H9 (cell line): Measurements from ENCODE around the gene INSYN2B. TPM values are rescaled to one million over a fixed set of nuclear protein-coding genes. Genes with fewer than 3 reads are reported as not detected.

Experiments
- DNase-seq: peaks from one replicate; pipeline ENCODE4 v3.0.0-alpha.2; 2017
- H2AFZ ChIP-seq: one replicate; pipeline ENCODE4 v1.6.1; 2013; ENCODE audit warnings: mild to moderate bottlenecking, low read length, control low read depth, moderate library complexity
- H2AK5ac ChIP-seq: 2 replicates; pipeline ENCODE4 v1.6.1; 2013; ENCODE audit warnings: low read length, control low read depth, mixed read lengths; ENCODE audit not compliant: insufficient read length
- H2BK120ac ChIP-seq: one replicate; pipeline ENCODE4 v1.6.1; 2013; ENCODE audit warnings: low read depth, mild to moderate bottlenecking, low read length, control low read depth, inconsistent platforms; ENCODE audit not compliant: poor library complexity, severe bottlenecking
- H2BK12ac ChIP-seq: 2 replicates; pipeline ENCODE4 v1.6.1; 2013; ENCODE audit warnings: low read length, control low read depth, mixed read lengths, low read depth; ENCODE audit not compliant: insufficient read length
- H2BK15ac ChIP-seq: 2 replicates; pipeline ENCODE4 v1.6.1; 2013; ENCODE audit warnings: low read depth, low read length, control low read depth
- H2BK20ac ChIP-seq: one replicate; pipeline ENCODE4 v1.6.1; 2013; ENCODE audit warnings: low read depth, mild to moderate bottlenecking, low read length, control low read depth, inconsistent platforms; ENCODE audit not compliant: poor library complexity, severe bottlenecking
- H2BK5ac ChIP-seq: 2 replicates; pipeline ENCODE4 v1.6.1; 2013; ENCODE audit warnings: low read length, control low read depth, mixed read lengths; ENCODE audit not compliant: insufficient read length
- H3K14ac ChIP-seq: 2 replicates; pipeline ENCODE4 v1.6.1; 2013; ENCODE audit warnings: low read length, control low read depth; ENCODE audit not compliant: insufficient read depth
- H3K18ac ChIP-seq: 2 replicates; pipeline ENCODE4 v1.6.1; 2013; ENCODE audit warnings: low read depth, mild to moderate bottlenecking, mixed read lengths, low read length, control low read depth; ENCODE audit not compliant: insufficient read length
- H3K23ac ChIP-seq: 2 replicates; pipeline ENCODE4 v1.6.1; 2013; ENCODE audit warnings: low read length, control low read depth, mixed read lengths, low read depth; ENCODE audit not compliant: insufficient read length
- H3K23me2 ChIP-seq: 2 replicates; pipeline ENCODE4 v1.6.1; 2013; ENCODE audit warnings: low read depth, mild to moderate bottlenecking, mixed read lengths, low read length, control low read depth; ENCODE audit not compliant: insufficient read length, poor library complexity, severe bottlenecking
- H3K27ac ChIP-seq: 2 replicates; pipeline ENCODE4 v1.5.1; 2013; ENCODE audit warnings: low read length, control low read depth, mixed read lengths, low read depth; ENCODE audit not compliant: insufficient read length
- H3K27me3 ChIP-seq: 2 replicates; pipeline ENCODE4 v1.6.1; 2013; ENCODE audit warnings: low read length, control low read depth, inconsistent platforms; ENCODE audit not compliant: insufficient read depth
- H3K4ac ChIP-seq: 2 replicates; pipeline ENCODE4 v1.6.1; 2013; ENCODE audit warnings: low read depth, mild to moderate bottlenecking, control low read depth, inconsistent platforms, low read length, moderate library complexity
- H3K4me1 ChIP-seq: 2 replicates; pipeline ENCODE4 v1.6.1; 2013; ENCODE audit warnings: low read length, control low read depth, inconsistent platforms; ENCODE audit not compliant: insufficient read depth
- H3K4me2 ChIP-seq: 2 replicates; pipeline ENCODE4 v1.6.1; 2013; ENCODE audit warnings: low read length, control low read depth, mixed read lengths; ENCODE audit not compliant: insufficient read length, insufficient read depth
- H3K56ac ChIP-seq: 2 replicates; pipeline ENCODE4 v1.6.1; 2013; ENCODE audit warnings: low read depth, mild to moderate bottlenecking, mixed read lengths, low read length, control low read depth; ENCODE audit not compliant: insufficient read length
- H3K79me1 ChIP-seq: 2 replicates; pipeline ENCODE4 v1.6.1; 2013; ENCODE audit warnings: low read depth, mild to moderate bottlenecking, moderate library complexity, low read length, control low read depth, inconsistent platforms; ENCODE audit not compliant: insufficient read depth, poor library complexity, severe bottlenecking
- H3K79me2 ChIP-seq: 2 replicates; pipeline ENCODE4 v1.6.1; 2013; ENCODE audit warnings: low read length, control low read depth, inconsistent platforms; ENCODE audit not compliant: insufficient read depth
- H3K9ac ChIP-seq: 2 replicates; pipeline ENCODE4 v1.6.1; 2013; ENCODE audit warnings: low read length, control low read depth, mixed read lengths; ENCODE audit not compliant: insufficient read length; ENCODE audit errors: extremely low read depth
- H3K9me3 ChIP-seq: one replicate; pipeline ENCODE4 v1.6.1; 2013; ENCODE audit warnings: low read depth, low read length, inconsistent platforms; ENCODE audit not compliant: control insufficient read depth
- H3T11ph ChIP-seq: one replicate; pipeline ENCODE4 v1.6.1; 2013; ENCODE audit warnings: mild to moderate bottlenecking, low read length, control low read depth, inconsistent platforms
- H4K20me1 ChIP-seq: one replicate; pipeline ENCODE4 v1.6.1; 2013; ENCODE audit not compliant: control insufficient read depth, insufficient read length, insufficient read depth
- H4K5ac ChIP-seq: 2 replicates; pipeline ENCODE4 v1.6.1; 2013; ENCODE audit warnings: low read depth, mild to moderate bottlenecking, mixed read lengths, low read length, control low read depth; ENCODE audit not compliant: insufficient read length
- H4K8ac ChIP-seq: replicated peaks from 2 replicates; pipeline ENCODE4 v1.6.1; 2013; ENCODE audit warnings: low read length, control low read depth, mixed read lengths, low read depth; ENCODE audit not compliant: insufficient read length
- H4K91ac ChIP-seq: 2 replicates; pipeline ENCODE4 v1.6.1; 2013; ENCODE audit warnings: low read depth, mild to moderate bottlenecking, moderate library complexity, mixed read lengths, low read length, control low read depth; ENCODE audit not compliant: insufficient read length
- H3K27ac Mint-ChIP-seq, 3 experiments: 2 replicates in 2 of 3; 3 replicates in 1 of 3; pipeline ENCODE4 v1.8.0; 2020 to 2021; ENCODE audit warnings: mixed read lengths in 3 of 3, mild to moderate bottlenecking in 1 of 3, moderate library complexity in 1 of 3
- H3K27me3 Mint-ChIP-seq: 2 replicates; pipeline ENCODE4 v1.8.0; 2021; ENCODE audit warnings: low read depth, mild to moderate bottlenecking, moderate library complexity, mixed read lengths
- H3K36me3 Mint-ChIP-seq, 3 experiments: 2 replicates in 2 of 3; 3 replicates in 1 of 3; pipeline ENCODE4 v1.8.0; 2020 to 2021; ENCODE audit warnings: low read depth in 3 of 3, mixed read lengths in 3 of 3; ENCODE audit not compliant: insufficient read depth in 1 of 3
- H3K4me1 Mint-ChIP-seq, 2 experiments: 2 replicates each; pipeline ENCODE4 v1.8.0; 2020; ENCODE audit warnings: mixed read lengths in 2 of 2
- H3K4me3 Mint-ChIP-seq, 2 experiments: 2 replicates in 1 of 2; 3 replicates in 1 of 2; pipeline ENCODE4 v1.8.0; 2020 to 2021; ENCODE audit warnings: mild to moderate bottlenecking in 2 of 2, mixed read lengths in 2 of 2, moderate library complexity in 1 of 2
- H3K9me3 Mint-ChIP-seq, 2 experiments: 2 replicates in 1 of 2; 3 replicates in 1 of 2; pipeline ENCODE4 v1.8.0; 2020; ENCODE audit warnings: mild to moderate bottlenecking in 2 of 2, mixed read lengths in 2 of 2, moderate library complexity in 1 of 2
- WGBS: extraction: QIAGEN DNeasy Blood & Tissue Kit; methylation state at CpG from one replicate; pipeline ENCODE4 v1.1.7; 2013; ENCODE audit warnings: missing lambda C conversion rate, low lambda C conversion rate, mixed read lengths; ENCODE audit not compliant: insufficient read length; ENCODE audit errors: extremely low coverage; 5-methylcytosine and 5-hydroxymethylcytosine counted together
- total RNA-seq: library from RNA; stranded (reverse); gene quantifications from 2 replicates; pipeline ENCODE4 v1.2.1, GENCODE V29; 2021
- TF ChIP-seq, protein P1 (sequence below): fragments of 200-600 bp; sonication (generic); conservative IDR thresholded peaks from 3 replicates; pipeline ENCODE4 v1.8.0; 2021; ENCODE audit warnings: antibody characterized with exemption, mild to moderate bottlenecking

Gene INSYN2B
- total RNA-seq, 1 experiment from 2014 or later: not detected

DNA sequence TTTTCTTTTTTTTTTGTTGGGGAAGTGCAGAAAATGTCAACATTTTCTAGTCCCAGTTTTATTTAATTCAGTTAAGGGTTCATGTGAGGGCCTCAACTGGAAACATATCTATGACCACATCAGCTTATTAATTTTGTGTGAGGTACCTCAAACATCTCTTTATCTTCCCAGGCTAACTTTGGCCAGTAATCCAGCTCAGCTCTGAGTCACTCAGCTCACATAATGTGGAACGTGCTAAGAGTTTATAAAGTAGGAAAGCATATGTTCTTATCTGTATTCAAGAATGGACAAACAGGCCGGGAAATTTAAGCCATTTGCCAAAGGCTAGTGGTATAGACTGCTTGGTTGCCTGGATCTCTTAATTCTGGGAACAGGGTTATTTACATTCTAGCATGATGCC, 118.4 kb downstream of the INSYN2B start:
- Histone ChIP-seq H3K18ac (no peak overlapping the region), H2BK5ac (no peak overlapping the region), H4K91ac (no peak overlapping the region), H2BK20ac (no peak overlapping the region), H4K20me1 (no peaks in the 10 kb centered on the region), H4K5ac (no peak overlapping the region), H3K4ac (no peak overlapping the region), H3K4me2 (no peak overlapping the region), H3K23me2 (no peaks in the 10 kb centered on the region), H2AFZ (no peak overlapping the region), H3K27me3 (no peaks in the 10 kb centered on the region), H3K9me3 (no peaks in the 10 kb centered on the region), H3T11ph (no peak overlapping the region), H3K27ac (no peak overlapping the region), H2AK5ac (no peak overlapping the region), H2BK12ac (no peak overlapping the region), H3K79me1 (no peaks in the 10 kb centered on the region), H2BK120ac (no peak overlapping the region), H3K9ac (no peak overlapping the region), H3K4me1 (no peaks in the 10 kb centered on the region), H3K14ac (no peak overlapping the region), H4K8ac (no peak overlapping the region), H2BK15ac (no peak overlapping the region), H3K23ac (no peak overlapping the region), H3K56ac (no peak overlapping the region), H3K79me2 (no peaks in the 10 kb centered on the region)
- H3K4me3 Mint-ChIP-seq: no peak overlapping the region
- no peaks in the 10 kb centered on the region for H3K36me3 Mint-ChIP-seq
- no peak for DNase-seq
- no peaks in the 10 kb centered on the region for H3K9me3 Mint-ChIP-seq
- TF ChIP-seq, protein P1, sequence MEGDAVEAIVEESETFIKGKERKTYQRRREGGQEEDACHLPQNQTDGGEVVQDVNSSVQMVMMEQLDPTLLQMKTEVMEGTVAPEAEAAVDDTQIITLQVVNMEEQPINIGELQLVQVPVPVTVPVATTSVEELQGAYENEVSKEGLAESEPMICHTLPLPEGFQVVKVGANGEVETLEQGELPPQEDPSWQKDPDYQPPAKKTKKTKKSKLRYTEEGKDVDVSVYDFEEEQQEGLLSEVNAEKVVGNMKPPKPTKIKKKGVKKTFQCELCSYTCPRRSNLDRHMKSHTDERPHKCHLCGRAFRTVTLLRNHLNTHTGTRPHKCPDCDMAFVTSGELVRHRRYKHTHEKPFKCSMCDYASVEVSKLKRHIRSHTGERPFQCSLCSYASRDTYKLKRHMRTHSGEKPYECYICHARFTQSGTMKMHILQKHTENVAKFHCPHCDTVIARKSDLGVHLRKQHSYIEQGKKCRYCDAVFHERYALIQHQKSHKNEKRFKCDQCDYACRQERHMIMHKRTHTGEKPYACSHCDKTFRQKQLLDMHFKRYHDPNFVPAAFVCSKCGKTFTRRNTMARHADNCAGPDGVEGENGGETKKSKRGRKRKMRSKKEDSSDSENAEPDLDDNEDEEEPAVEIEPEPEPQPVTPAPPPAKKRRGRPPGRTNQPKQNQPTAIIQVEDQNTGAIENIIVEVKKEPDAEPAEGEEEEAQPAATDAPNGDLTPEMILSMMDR: no peak
- no peaks in the 10 kb centered on the region for H3K4me1 Mint-ChIP-seq
- no peak overlapping the region for H3K27ac Mint-ChIP-seq
- no CpG with 5 or more reads among the region's 2 CpGs for whole genome bisulfite sequencing
- H3K27me3 Mint-ChIP-seq: no peaks in the 10 kb centered on the region; the same call in 1 of the 2 replicates
